HepG2 (cell line): ENCODE results near the gene ZNF446. TPM values are rescaled to one million over a fixed set of nuclear protein-coding genes. Genes with fewer than 3 reads are reported as not detected.

ENCODE experiments used
- E2F1 ChIP-seq: sonication (generic); formaldehyde crosslinking; IDR thresholded peaks from 2 replicates; pipeline ENCODE4 v1.5.0; 2020; ENCODE audit warnings: missing genetic modification reagents
- KAT8 ChIP-seq: IDR thresholded peaks from 2 replicates; pipeline ENCODE4 v1.6.1; 2016; ENCODE audit warnings: missing genetic modification reagents, missing compliant biosample characterization
- MIER2 ChIP-seq: IDR thresholded peaks from 2 replicates; pipeline ENCODE4 v1.6.1; 2016; ENCODE audit warnings: missing biosample characterization, missing genetic modification reagents
- MIER3 ChIP-seq: IDR thresholded peaks from 2 replicates; pipeline ENCODE4 v1.6.1; 2016; ENCODE audit warnings: missing compliant biosample characterization, borderline replicate concordance
- PHF5A ChIP-seq: IDR thresholded peaks from one replicate; pipeline ENCODE4 v1.6.1; 2018; ENCODE audit warnings: low read depth, missing genetic modification reagents; ENCODE audit not compliant: unreplicated experiment
- REL ChIP-seq: sonication (generic); formaldehyde crosslinking; conservative IDR thresholded peaks from 2 replicates; pipeline ENCODE4 v1.8.0; 2022; ENCODE audit warnings: mild to moderate bottlenecking, missing genetic modification reagents, moderate library complexity
- RELA ChIP-seq: sonication (generic); formaldehyde crosslinking; IDR thresholded peaks from 2 replicates; pipeline ENCODE4 v1.4.0; 2020; ENCODE audit warnings: missing genetic modification reagents
- ZMYM4 ChIP-seq: sonication (generic); formaldehyde crosslinking; IDR thresholded peaks from 2 replicates; pipeline ENCODE4 v1.8.1; 2023; ENCODE audit warnings: mild to moderate bottlenecking, missing genetic modification reagents
- ZNF292 ChIP-seq: sonication (generic); formaldehyde crosslinking; IDR thresholded peaks from 2 replicates; pipeline ENCODE4 v1.8.1; 2022; ENCODE audit warnings: mild to moderate bottlenecking, low read depth, missing genetic modification reagents, borderline replicate concordance
- ZNF451 ChIP-seq: sonication (generic); formaldehyde crosslinking; IDR thresholded peaks from 2 replicates; pipeline ENCODE4 v1.5.0; 2020; ENCODE audit warnings: mild to moderate bottlenecking, missing genetic modification reagents
- ZNF770 ChIP-seq: sonication (generic); formaldehyde crosslinking; IDR thresholded peaks from 2 replicates; pipeline ENCODE4 v1.5.0; 2020; ENCODE audit warnings: mild to moderate bottlenecking, missing genetic modification reagents
- polyA plus RNA-seq, 8 experiments: library from polyadenylated mRNA; depleted of rRNA in 3 of 8; stranded (reverse) in 7 of 8; unstranded in 1 of 8; fragments of >200 nt; fragmentation: Illumina TruSeq in 4 of 8; extraction: Trizol in 4 of 8; gene quantifications; 2 replicates each; pipeline versions ENCODE4 v1.2.1 to v1.2.3, GENCODE V29; 2011 to 2016; ENCODE audit warnings: low read depth in 4 of 8, missing spikeins in 1 of 8, mixed read lengths in 1 of 8; ENCODE audit not compliant: insufficient read depth in 1 of 8
- total RNA-seq, 5 experiments: library from RNA; depleted of rRNA; stranded (reverse); fragments of >200 nt; fragmentation: Illumina TruSeq; extraction: Trizol; gene quantifications; 2 replicates each; pipeline ENCODE4 v1.2.3, GENCODE V29; 2016; ENCODE audit warnings: low read depth in 1 of 5
- TF ChIP-seq, protein P1 (sequence below), 2 experiments: fragments of 450-650 bp in 1 of 2; sonication (generic) in 1 of 2; formaldehyde crosslinking in 1 of 2; IDR thresholded peaks; 2 replicates each; pipeline versions ENCODE4 v1.6.1 to v1.8.0; 2016 to 2022; ENCODE audit warnings: antibody characterized with exemption in 1 of 2, mild to moderate bottlenecking in 1 of 2, missing genetic modification reagents in 1 of 2
- TF ChIP-seq, protein P2 (sequence below): sonication (generic); formaldehyde crosslinking; IDR thresholded peaks from 2 replicates; pipeline ENCODE4 v1.4.0; 2020; ENCODE audit warnings: missing genetic modification reagents, low read depth, mild to moderate bottlenecking, borderline replicate concordance

The ZNF446 gene
- total and polyA plus RNA-seq, 2 of the 13 experiments (the other 11 are each of a cell fraction or from before 2014, with no cell fraction given): 3.0 to 3.6 TPM

DNA sequence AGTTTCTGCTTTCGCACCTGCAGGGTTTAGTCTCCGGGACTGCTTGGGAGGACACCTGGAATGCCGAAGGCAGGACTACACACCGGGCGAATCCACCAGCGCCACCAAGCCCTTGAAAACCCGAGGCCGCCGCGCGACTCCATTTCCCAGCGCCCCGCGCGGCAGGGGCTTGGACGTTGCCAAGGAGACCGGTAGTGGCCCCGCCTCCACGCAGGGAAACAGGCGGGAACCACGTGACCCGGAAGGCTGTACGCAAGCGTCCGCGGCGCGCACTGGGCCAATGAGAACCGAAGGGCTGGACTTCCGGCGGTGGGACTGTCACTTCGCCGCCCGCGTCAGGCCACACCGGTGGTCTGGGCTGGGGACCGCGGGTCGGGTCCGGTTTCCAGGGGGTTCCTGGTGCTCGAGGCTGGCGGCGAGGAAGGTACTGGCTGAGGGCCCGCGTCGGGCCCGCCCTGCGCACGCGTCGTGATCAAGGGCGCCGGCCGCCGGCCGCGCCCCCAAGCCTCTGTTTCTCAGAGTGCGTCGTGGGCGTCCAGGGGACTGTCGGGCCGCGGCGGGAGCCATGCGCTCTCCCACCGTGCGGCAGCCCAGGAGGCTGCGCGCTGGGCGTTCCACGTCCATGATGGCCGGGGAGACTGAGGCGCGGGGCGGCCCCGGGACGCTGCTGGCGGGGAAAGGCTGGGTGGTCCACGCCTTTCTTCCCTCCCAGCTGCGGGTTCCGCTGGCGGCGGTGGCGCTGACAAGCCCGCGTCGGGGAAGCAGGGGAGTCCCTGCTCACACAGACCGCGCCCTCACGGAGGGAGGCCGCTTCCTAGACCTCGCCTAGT lies 9.2 kb upstream of the ZNF446 start, which contains the start of gene ZNF324 (continued):
- TF ChIP-seq, protein P1, sequence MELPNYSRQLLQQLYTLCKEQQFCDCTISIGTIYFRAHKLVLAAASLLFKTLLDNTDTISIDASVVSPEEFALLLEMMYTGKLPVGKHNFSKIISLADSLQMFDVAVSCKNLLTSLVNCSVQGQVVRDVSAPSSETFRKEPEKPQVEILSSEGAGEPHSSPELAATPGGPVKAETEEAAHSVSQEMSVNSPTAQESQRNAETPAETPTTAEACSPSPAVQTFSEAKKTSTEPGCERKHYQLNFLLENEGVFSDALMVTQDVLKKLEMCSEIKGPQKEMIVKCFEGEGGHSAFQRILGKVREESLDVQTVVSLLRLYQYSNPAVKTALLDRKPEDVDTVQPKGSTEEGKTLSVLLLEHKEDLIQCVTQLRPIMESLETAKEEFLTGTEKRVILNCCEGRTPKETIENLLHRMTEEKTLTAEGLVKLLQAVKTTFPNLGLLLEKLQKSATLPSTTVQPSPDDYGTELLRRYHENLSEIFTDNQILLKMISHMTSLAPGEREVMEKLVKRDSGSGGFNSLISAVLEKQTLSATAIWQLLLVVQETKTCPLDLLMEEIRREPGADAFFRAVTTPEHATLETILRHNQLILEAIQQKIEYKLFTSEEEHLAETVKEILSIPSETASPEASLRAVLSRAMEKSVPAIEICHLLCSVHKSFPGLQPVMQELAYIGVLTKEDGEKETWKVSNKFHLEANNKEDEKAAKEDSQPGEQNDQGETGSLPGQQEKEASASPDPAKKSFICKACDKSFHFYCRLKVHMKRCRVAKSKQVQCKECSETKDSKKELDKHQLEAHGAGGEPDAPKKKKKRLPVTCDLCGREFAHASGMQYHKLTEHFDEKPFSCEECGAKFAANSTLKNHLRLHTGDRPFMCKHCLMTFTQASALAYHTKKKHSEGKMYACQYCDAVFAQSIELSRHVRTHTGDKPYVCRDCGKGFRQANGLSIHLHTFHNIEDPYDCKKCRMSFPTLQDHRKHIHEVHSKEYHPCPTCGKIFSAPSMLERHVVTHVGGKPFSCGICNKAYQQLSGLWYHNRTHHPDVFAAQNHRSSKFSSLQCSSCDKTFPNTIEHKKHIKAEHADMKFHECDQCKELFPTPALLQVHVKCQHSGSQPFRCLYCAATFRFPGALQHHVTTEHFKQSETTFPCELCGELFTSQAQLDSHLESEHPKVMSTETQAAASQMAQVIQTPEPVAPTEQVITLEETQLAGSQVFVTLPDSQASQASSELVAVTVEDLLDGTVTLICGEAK (IDR thresholded peaks at IDR 0.05): no peak
- TF ChIP-seq, protein P1 (CRISPR knock-in tag; IDR thresholded peaks at IDR 0.05): peak; percentile 40; the same call in 1 of the 2 replicates
- TF ChIP-seq E2F1 (CRISPR knock-in tag) (peak; percentile 55; the same call in 1 of the 2 replicates), MIER2 (CRISPR knock-in tag) (no peak), ZNF292 (CRISPR knock-in tag) (no peak), ZNF770 (CRISPR knock-in tag) (peak; percentile 36), RELA (no peak), PHF5A (CRISPR knock-in tag) (no peak), ZMYM4 (CRISPR knock-in tag) (no peak), KAT8 (CRISPR knock-in tag) (peak; percentile 84), ZNF451 (CRISPR knock-in tag) (no peak; the same call in 1 of the 2 replicates), REL (CRISPR knock-in tag) (no peak), MIER3 (CRISPR knock-in tag) (peak; percentile 68)
- TF ChIP-seq, protein P2, sequence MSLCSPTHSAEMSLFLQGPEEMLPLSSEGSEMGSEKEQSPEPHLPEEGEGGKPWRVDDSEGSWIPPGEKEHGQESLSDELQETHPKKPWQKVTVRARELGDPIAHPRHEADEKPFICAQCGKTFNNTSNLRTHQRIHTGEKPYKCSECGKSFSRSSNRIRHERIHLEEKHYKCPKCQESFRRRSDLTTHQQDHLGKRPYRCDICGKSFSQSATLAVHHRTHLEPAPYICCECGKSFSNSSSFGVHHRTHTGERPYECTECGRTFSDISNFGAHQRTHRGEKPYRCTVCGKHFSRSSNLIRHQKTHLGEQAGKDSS (CRISPR knock-in tag): no peak
